GM21528 (cell line): ENCODE results near the gene MACF1.

ENCODE experiments used
- ATAC-seq: cut with Tn5 transposase; IDR thresholded peaks from one replicate; pipeline ENCODE4 v1.9.1; 2021; ENCODE audit warnings: mild to moderate bottlenecking, moderate library complexity; ENCODE audit not compliant: unreplicated experiment, low FRiP score

MACF1 gene

GRCh38 chr1:39342776-39343175 is 138.3 kb downstream of the MACF1 start:
- ATAC-seq = no peak

GRCh38 chr1:39344394-39345154 is 140.1 kb downstream of the MACF1 start:
- ATAC-seq = no peak

GRCh38 chr1:39346872-39347271 is 142.4 kb downstream of the MACF1 start:
- no peak for ATAC-seq

GRCh38 chr1:39348278-39348677 is 143.8 kb downstream of the MACF1 start:
- ATAC-seq = no peak

GRCh38 chr1:39352881-39353280 is 148.4 kb downstream of the MACF1 start:
- ATAC-seq = no peak

- ATAC-seq = no peak
These were observed 150.1 kb downstream of the MACF1 start for GRCh38 chr1:39354572-39354971.

GRCh38 chr1:39358491-39358890 is 154.0 kb downstream of the MACF1 start:
- no peak for ATAC-seq

GRCh38 chr1:39359028-39359570 is 154.6 kb downstream of the MACF1 start:
- ATAC-seq = no peak

GRCh38 chr1:39360731-39361130 is 156.2 kb downstream of the MACF1 start:
- ATAC-seq = no peak

- no peak for ATAC-seq
These were observed 157.0 kb downstream of the MACF1 start for GRCh38 chr1:39361446-39361845.

GRCh38 chr1:39363267-39363666 is 158.8 kb downstream of the MACF1 start:
- ATAC-seq = no peak

GRCh38 chr1:39368045-39368444 is 163.6 kb downstream of the MACF1 start:
- no peak for ATAC-seq

GRCh38 chr1:39369565-39369964 is 165.1 kb downstream of the MACF1 start:
- no peak for ATAC-seq

- no peak for ATAC-seq
These were observed 166.1 kb downstream of the MACF1 start for GRCh38 chr1:39370602-39371001.

- ATAC-seq = no peak
These were observed 167.6 kb downstream of the MACF1 start for GRCh38 chr1:39372105-39372504.

- no peak for ATAC-seq
These were observed 172.2 kb downstream of the MACF1 start for GRCh38 chr1:39376656-39377055.

GRCh38 chr1:39378377-39378776 is 173.9 kb downstream of the MACF1 start:
- ATAC-seq = no peak

GRCh38 chr1:39379187-39379586 is 174.7 kb downstream of the MACF1 start:
- no peak for ATAC-seq

- ATAC-seq = no peak
These were observed 175.5 kb downstream of the MACF1 start for GRCh38 chr1:39380036-39380435.

GRCh38 chr1:39381839-39382238 is 177.3 kb downstream of the MACF1 start:
- no peak for ATAC-seq

GRCh38 chr1:39384305-39384704 is 179.8 kb downstream of the MACF1 start:
- no peak for ATAC-seq
